NCI-H460 (cell line): ENCODE data around the gene GABRQ. TPM values are rescaled to one million over a fixed set of nuclear protein-coding genes. Genes with fewer than 3 reads are reported as not detected.
"Not testable (repeated sequence)": the region's sequence is repeated elsewhere in the genome, so short reads cannot be mapped to it uniquely, and the experiment has no call there.

Experiments used
- DNase-seq: peaks from one replicate; pipeline ENCODE4 v3.0.0-alpha.2; 2016; ENCODE audit warnings: low read depth; ENCODE audit errors: extremely low read depth
- total RNA-seq: library from RNA; depleted of rRNA; stranded (reverse); fragments of >200 nt; shearing (Covaris generic); gene quantifications from 2 replicates; pipeline ENCODE4 v1.2.3, GENCODE V29; 2014; rRNA removed

Gene GABRQ
- total RNA-seq, 1 experiment from 2014 or later: 0.02 TPM

GRCh38 chrX:152656890-152657289 is 19.2 kb downstream of the GABRQ start:
- DNase-seq: no peak

GRCh38 chrX:152658302-152658701 is 20.6 kb downstream of the GABRQ start:
- no peak for DNase-seq

- no peak for DNase-seq
These were observed 25.4 kb downstream of the GABRQ start for GRCh38 chrX:152663086-152663485.

- DNase-seq: no peak
These were observed 36.4 kb downstream of the GABRQ start for GRCh38 chrX:152674135-152674534.

- not testable (repeated sequence) for DNase-seq
These were observed 37.0 kb downstream of the GABRQ start for GRCh38 chrX:152674652-152675051.

GRCh38 chrX:152681012-152681411 is 43.3 kb downstream of the GABRQ start:
- DNase-seq: not testable (repeated sequence)

GRCh38 chrX:152697952-152698931 is 60.5 kb downstream of the GABRQ start, which contains the start of gene MAGEA3:
Gene MAGEA3 (plus strand): TSS chrX:152698794. CDS start chrX:152700833, 2,039 bp downstream.
- not testable (repeated sequence) for DNase-seq

- not testable (repeated sequence) for DNase-seq
These were observed 62.7 kb downstream of the GABRQ start for GRCh38 chrX:152700390-152700789.

- not testable (repeated sequence) for DNase-seq
These were observed 68.8 kb downstream of the GABRQ start for GRCh38 chrX:152706500-152706899.

Other genes starting within 250 kb of the GABRQ start
- gene GABRA3, start 186.6 kb upstream of the GABRQ start, total RNA-seq: not detected in 2 replicates
- gene MAGEA3, start 60.9 kb downstream of the GABRQ start, total RNA-seq: not detected in 2 replicates
- gene CSAG2, start 71.4 kb downstream of the GABRQ start, total RNA-seq: not detected in 2 replicates
- not detected in 2 replicates for gene MAGEA2B, start 76.7 kb downstream of the GABRQ start, total RNA-seq
- gene CSAG1, start 95.8 kb downstream of the GABRQ start, total RNA-seq: not detected in 2 replicates
- not detected in 2 replicates for gene MAGEA12, start 95.9 kb downstream of the GABRQ start, total RNA-seq
- gene MAGEA2, start 115.9 kb downstream of the GABRQ start, total RNA-seq: not detected in 2 replicates
- not detected in 2 replicates for gene CSAG3, start 121.3 kb downstream of the GABRQ start, total RNA-seq
- gene MAGEA6, start 131.8 kb downstream of the GABRQ start, total RNA-seq: not detected in 2 replicates
- gene CETN2, start 192.9 kb downstream of the GABRQ start, total RNA-seq: 31.8 and 37.7 TPM in 2 replicates
- 10.5 and 15.8 TPM in 2 replicates for gene NSDHL, start 193.2 kb downstream of the GABRQ start, total RNA-seq